ENCODE results near the gene SYNDIG1L.
"Not testable (repeated sequence)": the region's sequence is repeated elsewhere in the genome, so short reads cannot be mapped to it uniquely, and the experiment has no call there.

SYNDIG1L gene

GRCh38 chr14:74426202-74426582 is at the start of gene SYNDIG1L:
SYNDIG1L (minus strand) TSS chr14:74426210; CDS start chr14:74409744, 16,466 bp downstream.
- no peak for DNase-seq

DNA sequence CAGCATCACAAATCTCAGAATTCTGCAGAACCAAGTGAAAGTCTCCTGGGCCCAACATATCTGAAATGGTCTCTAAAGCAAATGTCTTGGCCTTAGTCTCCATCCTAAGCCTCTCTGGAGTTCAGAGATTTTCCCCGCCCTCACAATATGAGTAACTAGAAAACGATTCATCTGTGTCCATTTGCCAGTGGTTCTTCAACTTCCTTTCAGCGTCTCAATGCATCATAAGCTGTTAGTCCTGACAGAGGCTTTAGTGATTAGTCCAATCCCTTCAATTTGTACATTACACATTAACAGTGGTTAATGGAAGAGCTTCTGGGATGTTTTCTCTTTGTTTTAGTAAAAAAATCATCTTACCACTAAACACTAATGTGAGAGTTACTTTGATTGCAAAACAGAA is 49.7 kb upstream of the SYNDIG1L start:
- no peak for DNase-seq

- no peak for DNase-seq
Observed at GRCh38 chr14:74474376-74474775, 48.4 kb upstream of the SYNDIG1L start.

- no peak for DNase-seq
Observed at GRCh38 chr14:74472601-74473000, 46.6 kb upstream of the SYNDIG1L start.

DNA sequence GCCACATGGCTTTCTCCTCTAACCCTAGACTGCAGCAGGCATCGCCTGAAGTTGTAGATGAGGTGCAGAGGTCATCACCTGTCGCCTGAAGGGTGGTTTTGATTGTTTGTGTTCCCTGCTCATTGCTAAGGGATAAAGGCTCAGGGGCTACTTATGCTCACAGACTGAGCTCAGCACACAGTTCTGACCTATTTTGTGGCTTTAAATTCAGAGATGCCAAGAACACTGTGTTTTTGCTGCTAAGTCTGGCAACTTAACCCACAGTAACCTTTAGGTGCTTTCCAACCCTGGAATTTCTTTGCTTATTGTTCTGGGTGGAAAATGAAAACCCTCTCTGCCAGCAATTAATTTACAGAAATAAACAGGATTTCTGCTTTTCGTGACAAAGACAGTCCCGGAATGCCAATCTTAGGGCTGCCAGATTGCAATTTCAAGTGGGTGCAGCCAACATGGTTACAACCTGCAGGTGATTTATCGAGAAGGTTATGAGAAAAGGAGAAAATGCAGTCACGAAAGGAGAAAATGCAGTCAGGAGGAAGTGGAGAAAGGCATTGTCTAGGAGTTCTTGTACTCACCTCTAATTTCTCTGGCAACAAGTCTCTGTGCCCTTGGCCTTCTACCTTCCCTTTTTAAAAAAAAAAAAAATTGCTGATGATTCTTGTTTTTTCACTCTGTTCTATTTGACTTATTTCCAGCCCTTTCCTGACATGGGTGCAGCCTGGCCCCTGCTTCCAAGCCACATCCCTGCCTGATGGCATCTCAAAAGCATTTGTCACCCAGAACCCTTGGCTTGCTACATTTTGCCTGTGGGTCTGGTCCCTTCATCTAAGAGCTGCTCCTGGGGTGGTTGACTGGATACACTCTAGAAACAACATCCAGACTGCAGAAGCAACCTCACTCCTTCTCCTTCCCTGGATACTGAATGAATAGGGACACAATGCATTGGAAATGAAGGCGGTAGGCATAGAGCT is 43.8 kb upstream of the SYNDIG1L start:
- no peak for DNase-seq

GRCh38 chr14:74468513-74468912 is 42.5 kb upstream of the SYNDIG1L start:
- no peak for DNase-seq

- DNase-seq: no peak
Observed at GRCh38 chr14:74465335-74465734, 39.3 kb upstream of the SYNDIG1L start.

DNA sequence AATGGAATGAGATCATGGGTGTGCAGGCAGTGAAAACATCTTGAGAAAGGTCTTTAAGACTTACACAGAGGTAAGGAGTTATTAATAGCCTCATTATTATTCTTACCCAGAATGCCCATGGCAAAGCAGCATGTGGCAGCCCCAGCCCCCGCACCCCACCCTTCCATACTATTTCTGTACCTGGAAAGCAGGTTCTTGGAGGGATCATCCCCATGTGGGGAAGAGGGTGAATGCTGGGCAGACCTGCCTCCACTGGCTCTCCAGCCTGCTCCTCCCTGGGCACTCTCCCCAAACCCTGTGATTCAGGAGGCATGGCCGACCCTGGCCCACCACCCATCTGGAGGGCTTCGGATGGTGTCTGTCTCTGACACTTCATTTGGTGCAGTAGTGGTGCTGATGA is 38.8 kb upstream of the SYNDIG1L start:
- no peak for DNase-seq

DNA sequence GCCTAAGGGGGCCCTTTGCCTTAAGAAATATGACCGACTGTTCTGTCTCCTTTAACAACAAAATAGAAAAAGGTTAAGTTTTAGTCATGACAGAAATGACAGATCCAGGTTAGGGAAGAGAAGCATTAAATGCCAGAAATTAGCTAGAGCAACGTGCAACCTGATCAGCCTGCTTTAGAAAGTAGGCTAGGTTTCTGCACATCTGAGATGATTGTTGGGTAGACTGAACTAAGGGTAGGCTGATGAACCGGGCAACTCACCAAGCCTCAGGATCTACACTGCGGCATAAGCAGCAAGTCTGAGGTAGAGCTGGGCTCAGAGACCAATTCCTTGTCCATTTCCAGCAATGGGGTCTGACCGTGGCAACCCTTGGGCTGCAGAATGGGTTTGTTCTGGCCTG is 37.7 kb upstream of the SYNDIG1L start:
- DNase-seq: no peak

DNA sequence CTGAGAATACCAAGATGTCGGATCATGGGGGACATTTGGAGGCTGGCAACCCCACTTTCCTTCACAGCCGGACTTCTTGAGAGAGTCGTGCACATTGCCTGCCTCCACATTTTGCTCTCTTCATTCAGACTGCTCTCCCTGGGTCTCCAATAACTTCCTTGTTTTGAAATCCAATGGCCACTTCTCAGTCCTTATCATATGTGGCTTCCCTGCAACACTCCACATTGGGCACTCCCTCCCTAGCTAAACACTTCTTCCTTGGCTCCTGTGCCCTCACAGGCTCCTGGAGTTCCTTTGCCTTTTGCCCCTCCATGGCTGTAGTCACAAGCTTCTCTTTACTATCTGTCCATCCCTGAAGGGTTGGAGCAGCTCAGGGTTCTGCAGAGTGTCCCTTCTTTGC is 37.0 kb upstream of the SYNDIG1L start:
- no peak for DNase-seq

- no peak for DNase-seq
Observed at GRCh38 chr14:74459976-74460375, 34.0 kb upstream of the SYNDIG1L start.

- peak; percentile 17 for DNase-seq
Observed at GRCh38 chr14:74459289-74459946, 33.4 kb upstream of the SYNDIG1L start.

DNA sequence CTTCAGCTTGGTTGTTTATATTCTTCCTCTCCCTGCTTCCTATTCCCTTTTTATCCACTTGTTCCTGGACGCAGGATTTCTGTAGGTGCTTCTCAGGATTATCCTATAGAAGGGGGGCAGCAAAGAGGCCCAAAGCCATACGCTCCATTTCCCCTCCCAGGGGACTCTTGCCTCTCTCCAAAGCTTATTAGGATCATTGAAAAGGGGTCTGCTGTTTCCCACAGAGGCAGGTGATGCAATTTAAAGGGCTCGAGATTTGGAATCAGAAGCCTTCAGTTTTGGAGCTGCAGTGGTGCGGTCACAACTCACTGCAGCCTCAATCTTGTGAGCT is 31.5 kb upstream of the SYNDIG1L start:
- DNase-seq: no peak

- DNase-seq: no peak
Observed at GRCh38 chr14:74456684-74457564, 30.9 kb upstream of the SYNDIG1L start.

DNA sequence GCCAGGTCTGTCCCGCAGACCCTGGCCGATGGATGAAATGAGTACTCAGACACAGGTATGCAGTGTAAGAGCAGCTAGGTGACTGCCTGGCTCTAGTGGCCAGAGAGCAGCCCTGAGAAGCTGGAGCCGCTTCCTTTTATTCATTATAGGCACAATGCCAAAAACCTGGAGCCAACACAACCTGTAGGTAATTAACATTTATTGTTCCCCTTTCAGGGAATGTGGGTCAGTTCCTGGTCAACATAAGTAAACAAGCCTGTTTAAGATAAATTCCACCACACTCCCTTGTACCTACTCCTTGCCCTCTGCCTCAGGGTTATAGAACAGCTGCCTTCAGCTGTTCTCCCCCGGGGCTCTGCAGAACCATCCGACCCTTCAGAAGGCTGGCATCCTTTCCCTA is 28.4 kb upstream of the SYNDIG1L start:
- not testable (repeated sequence) for DNase-seq

DNA sequence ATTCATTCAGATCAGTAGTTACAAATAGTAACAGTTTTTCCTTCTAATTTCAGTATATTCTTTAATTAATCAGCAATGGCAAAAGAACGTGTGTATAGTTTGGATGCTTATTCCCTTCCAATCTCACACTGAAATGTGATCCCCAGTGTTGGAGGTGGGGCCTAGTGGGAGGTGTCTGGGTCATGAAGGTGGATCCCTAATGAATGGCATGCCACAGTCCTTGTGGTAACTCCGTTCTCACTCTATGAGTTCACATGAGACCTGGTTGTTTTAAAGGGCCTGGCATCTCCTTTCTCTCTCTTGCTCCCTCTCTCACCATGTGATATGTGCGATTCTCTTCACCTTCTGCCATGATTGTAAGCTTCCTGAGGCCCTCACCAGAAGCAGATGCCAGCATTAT is 18.9 kb upstream of the SYNDIG1L start:
- DNase-seq: no peak

DNA sequence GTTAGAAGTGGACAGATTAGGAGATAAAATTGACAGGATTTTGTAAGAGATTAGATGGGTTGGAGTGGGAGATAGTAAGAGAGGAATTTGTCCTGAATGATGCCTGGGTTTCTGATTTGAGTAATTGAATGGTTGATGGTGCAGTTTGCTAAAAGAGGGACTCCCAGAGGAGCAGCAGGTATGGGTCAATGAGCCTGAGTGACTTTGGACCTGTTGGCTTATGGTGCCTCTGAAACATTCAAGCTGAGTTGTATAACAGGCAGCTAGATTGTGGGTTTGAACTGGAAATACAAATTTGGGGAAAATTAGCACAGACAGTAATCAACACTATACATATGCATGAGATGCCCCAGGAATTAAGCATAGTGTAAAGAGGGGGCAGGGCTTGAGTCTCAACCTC is 16.7 kb upstream of the SYNDIG1L start:
- DNase-seq: no peak

DNA sequence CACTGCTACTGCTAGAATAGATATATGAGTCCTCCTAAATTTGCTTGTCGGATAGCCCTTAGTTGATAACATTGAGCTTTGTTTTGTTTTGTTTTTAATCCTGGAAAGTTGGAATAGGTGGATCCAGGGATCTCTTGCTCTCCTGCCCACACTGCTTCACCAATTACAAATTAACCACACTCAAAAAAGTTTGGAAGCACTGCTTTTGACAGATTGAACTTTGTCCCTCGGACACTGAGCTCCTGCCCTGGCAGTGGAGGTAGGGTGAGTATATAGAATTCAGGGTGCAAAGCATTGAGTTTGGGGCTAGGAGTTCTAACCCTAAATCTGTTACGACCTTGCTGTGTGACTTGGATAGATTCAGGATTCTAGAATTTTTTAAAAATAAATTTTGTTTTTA is 15.1 kb upstream of the SYNDIG1L start:
- DNase-seq: no peak

DNA sequence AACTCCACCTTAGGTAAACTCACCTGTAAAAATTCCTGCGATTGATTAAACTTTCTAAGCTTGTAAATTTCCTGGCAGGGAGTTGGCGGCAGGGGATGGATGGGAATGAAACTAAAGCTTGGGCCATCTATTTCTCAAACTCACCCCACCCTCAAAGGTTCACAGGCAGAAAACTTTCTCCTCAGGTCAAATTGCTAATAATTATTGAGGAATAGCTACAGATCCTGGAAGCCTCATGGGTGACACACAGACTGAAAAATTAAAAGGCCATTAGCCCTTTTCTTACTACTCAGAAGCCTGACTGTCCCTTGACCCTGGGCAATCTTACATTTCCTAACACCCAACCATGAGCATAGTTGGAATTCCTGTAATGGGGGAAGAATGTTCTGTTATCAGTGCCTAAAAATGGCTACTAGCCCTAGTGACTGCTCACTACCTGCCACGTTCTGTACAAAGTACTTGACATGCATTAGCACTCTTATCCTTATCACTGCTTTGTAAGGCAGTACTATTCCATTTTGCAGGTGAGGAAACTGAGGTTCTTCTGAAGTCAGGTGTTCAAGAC is 12.4 kb upstream of the SYNDIG1L start:
- DNase-seq: no peak

- no peak for DNase-seq
Observed at GRCh38 chr14:74437496-74438053, 11.6 kb upstream of the SYNDIG1L start.

DNA sequence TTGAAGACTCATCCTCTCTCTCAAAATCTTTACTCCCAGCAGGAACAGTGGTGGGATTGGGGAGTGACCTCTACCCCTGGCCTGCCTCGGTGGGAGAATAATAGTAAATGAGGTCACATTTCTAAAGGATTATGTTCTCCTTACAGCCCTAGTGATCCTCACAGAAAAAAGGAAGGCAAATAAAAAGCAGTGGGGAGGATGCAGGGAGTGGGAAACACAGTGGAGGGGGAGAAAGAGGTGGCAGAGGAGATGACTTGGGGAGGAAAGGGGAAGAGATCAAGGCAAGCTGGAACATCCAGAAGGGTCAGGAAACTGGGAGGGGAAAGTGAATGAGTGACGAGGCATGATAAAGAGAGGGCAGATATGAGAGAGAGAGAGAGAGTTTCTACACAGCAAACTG is 8.3 kb upstream of the SYNDIG1L start:
- DNase-seq: no peak

GRCh38 chr14:74429991-74430390 is 4.0 kb upstream of the SYNDIG1L start:
- no peak for DNase-seq

DNA sequence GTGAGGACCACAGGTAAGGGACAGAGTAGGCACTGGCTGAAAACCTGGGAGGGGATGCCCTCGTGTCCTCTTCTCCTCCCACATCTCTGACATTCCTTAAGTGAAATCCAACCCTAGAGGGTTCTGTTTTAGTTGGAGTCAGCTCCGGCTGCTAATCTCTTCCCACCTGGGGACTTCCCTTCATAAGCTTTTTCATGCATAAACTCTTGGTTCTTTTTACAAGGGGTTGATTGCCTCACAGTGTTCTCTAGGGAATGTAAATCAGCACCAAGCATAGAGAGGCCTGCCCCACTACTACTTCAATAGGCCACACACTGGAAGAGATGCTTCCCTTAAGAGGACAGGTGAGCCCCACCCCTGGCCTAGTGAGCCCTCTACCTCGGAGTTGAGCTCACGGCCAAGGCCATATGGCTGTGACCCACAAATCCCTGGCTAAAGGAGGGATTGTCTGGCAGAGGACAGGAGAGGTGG is 3.2 kb upstream of the SYNDIG1L start:
- DNase-seq: no peak

All from activated CD4-positive, alpha-beta T cell treated with anti-CD3 and anti-CD28 coated beads, Interleukin-2, amount 50 U/mL, for 1 hour (primary cell).